ENCODE results near the gene TAF6L.

DNA sequence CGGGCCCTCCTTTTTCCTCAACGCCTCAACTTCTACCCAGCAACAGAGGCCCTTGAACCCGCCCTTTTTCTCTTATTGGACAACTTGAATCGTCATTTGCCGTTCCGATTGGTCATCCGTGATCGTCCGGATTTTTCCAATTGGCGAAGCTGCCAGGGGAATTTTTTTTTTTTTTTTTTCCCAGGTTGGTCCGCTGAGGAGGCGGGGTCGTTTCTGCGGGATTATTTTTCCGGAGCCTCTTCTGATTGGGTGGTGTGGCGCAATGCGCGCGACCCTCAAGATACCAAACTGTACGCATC lies 43.4 kb upstream of the TAF6L start:
- no peak for TF ChIP-seq CTCF (IDR thresholded peaks at IDR 0.05)
- no peak for TF ChIP-seq POLR2A (IDR thresholded peaks at IDR 0.05)
